ENCODE measurements around the gene APP. TPM values are rescaled to one million over a fixed set of nuclear protein-coding genes. Genes with fewer than 3 reads are reported as not detected.

APP gene
- total RNA-seq, 2 donors from 2014 or later, result 506 to 721 TPM

- no peaks in the 10 kb centered on the region for H3K4me1 ChIP-seq
- TF ChIP-seq CTCF (IDR thresholded peaks at IDR 0.05), result no peak
Measured at GRCh38 chr21:26169611-26170470, 729 bp downstream of the APP start.

DNA sequence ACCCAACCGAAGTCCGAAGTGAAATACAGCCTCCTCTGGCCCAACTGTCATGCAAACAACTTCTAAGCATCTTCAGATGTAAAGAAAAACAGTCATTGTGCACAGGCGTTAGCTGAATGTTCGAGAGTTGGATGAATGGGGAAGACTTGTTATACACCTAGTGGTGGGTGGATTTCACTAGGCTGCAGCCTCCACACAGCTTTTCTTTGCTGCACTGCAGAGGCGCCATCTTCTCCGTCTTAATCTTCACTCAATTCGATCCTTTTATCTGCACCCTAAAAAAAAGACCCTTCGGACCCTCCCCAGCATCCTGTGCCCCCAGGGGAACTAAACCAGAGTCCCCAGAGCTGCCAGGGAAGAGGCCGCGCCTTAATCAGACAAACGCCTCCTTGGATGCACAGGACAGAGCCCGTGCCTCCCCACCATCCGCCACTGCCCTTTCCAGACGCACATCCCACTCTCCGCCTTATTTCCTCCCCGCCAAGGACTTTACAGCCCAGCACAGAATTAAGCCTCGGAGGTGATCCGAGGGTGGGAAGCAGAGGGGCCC, 1.4 kb downstream of the APP start:
- Histone ChIP-seq H3K27me3 (no peaks in the 10 kb centered on the region), H3K9ac (ENCODE audit: low read depth in 2 of 2, low read length in 2 of 2) (peak overlapping the region; percentile 89 to 94), H3K4me3 (peak overlapping the region; percentile 90), H3K27ac (peak overlapping the region; percentile 94), H3K4me1 (no peaks in the 10 kb centered on the region), H3K9me3 (no peaks in the 10 kb centered on the region), H3K36me3 (no peaks in the 10 kb centered on the region)
- peak; percentile 59 for DNase-seq
- peak; percentile 33 for TF ChIP-seq CTCF (IDR thresholded peaks at IDR 0.05)
- intact Hi-C loops (cut with DNase I), result no loop called here

More at GRCh38 chr21:26169611-26170470, 729 bp downstream of the APP start:
- intact Hi-C loops (cut with DNase I), result loop anchor here (5.0 kb wide), 1 partner anchor 288 kb away; no protein-coding TSS in a partner anchor
- Histone ChIP-seq H3K27ac (peak overlapping the region; percentile 94), H3K9me3 (no peaks in the 10 kb centered on the region), H3K9ac (ENCODE audit: low read depth in 2 of 2, low read length in 2 of 2) (peak overlapping the region; percentile 89 to 94), H3K4me3 (peak overlapping the region; percentile 90), H3K36me3 (no peaks in the 10 kb centered on the region), H3K27me3 (no peaks in the 10 kb centered on the region)
- DNase-seq, result peak; percentile 66

DNA sequence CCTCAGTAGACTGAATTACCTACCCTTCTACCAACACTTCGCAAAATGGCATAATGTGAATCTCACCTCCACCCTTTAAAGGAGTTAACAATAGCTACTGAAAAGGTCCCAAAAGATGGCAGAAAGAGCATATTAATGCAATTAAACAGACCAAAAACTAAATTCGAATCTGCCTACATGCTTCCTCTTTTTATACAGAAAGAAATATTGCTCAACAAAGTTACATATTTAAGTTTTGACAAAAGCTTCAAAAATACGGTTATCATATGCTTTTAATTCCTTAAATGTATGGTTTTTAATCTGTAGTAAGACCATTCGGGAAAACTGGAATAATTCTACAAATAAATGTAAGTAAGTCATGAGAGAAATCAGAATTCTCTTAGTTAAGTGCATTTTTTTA, 2.2 kb downstream of the APP start:
- no peak for DNase-seq
- Histone ChIP-seq H3K36me3 (no peaks in the 10 kb centered on the region), H3K9me3 (no peaks in the 10 kb centered on the region), H3K27me3 (no peaks in the 10 kb centered on the region), H3K9ac (ENCODE audit: low read depth in 2 of 2, low read length in 2 of 2) (peak overlapping the region in 1 of 2 donors; percentile 94), H3K4me1 (no peaks in the 10 kb centered on the region), H3K27ac (peak overlapping the region; percentile 94), H3K4me3 (peak overlapping the region; percentile 90)
- TF ChIP-seq CTCF (IDR thresholded peaks at IDR 0.05), result no peak
- intact Hi-C loops (cut with DNase I), result no loop called here

DNA sequence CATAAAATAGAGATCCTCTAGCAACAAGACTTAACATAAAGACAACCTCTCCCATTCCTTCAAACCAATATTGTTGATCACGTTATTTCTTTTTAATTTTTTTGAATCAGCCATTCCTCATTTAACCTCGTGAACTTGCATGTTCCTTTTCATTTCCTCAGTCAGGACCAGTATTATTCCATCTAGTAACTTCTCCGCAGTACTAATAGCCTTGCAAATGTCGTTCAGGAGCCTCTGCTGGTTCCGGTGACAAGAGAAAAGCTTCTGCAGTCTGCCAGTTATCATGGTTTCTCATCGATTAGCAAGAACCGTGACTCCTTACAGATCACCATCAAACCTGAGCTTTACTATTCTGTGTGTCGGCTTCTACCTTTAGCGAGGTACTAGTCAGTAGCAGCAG, 3.0 kb downstream of the APP start:
- no peaks in the 10 kb centered on the region for H3K36me3 ChIP-seq
- intact Hi-C loops (cut with DNase I), result no loop called here
- H3K27ac ChIP-seq, result peak overlapping the region; percentile 94
- no peaks in the 10 kb centered on the region for H3K9me3 ChIP-seq
- peak overlapping the region in 1 of 2 donors; percentile 74 for H3K9ac ChIP-seq (ENCODE audit: low read depth in 2 of 2, low read length in 2 of 2)
- no peaks in the 10 kb centered on the region for H3K27me3 ChIP-seq
- no peak for TF ChIP-seq CTCF (IDR thresholded peaks at IDR 0.05)
- H3K4me3 ChIP-seq, result peak overlapping the region; percentile 90
- no peaks in the 10 kb centered on the region for H3K4me1 ChIP-seq
- no peak for DNase-seq

DNA sequence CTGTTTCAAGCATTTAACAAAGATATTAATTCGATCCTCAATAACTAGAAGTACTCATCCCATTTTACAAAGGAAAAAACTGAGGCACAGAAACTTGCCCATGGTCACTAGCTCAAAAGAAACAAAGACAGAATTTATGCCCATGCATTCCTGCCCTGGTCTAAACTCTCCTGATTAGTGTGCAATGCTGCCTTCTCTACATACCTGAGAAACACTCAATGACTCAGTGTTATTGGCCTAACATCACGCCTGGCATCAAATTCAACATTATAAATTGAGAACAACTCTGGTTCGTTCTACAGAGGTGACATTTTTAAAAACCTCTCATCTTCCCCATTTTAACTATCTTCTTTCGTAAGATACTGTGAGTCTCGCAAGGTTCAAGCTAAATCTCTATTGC, 5.2 kb downstream of the APP start:
- Histone ChIP-seq H3K36me3 (no peaks in the 10 kb centered on the region), H3K9me3 (no peaks in the 10 kb centered on the region), H3K4me1 (no peaks in the 10 kb centered on the region), H3K27ac (no peak overlapping the region), H3K9ac (ENCODE audit: low read depth in 2 of 2, low read length in 2 of 2) (no peak overlapping the region), H3K4me3 (no peak overlapping the region), H3K27me3 (no peaks in the 10 kb centered on the region)
- TF ChIP-seq CTCF (IDR thresholded peaks at IDR 0.05), result no peak
- intact Hi-C loops (cut with DNase I), result no loop called here
- DNase-seq, result no peak

All from colonic mucosa (tissue), 4 donors.